Neutrophil (primary cell): ENCODE results near the gene EPG5.
"Not testable (repeated sequence)": the region's sequence is repeated elsewhere in the genome, so short reads cannot be mapped to it uniquely, and the experiment has no call there.

Experiments used
- H3K27ac ChIP-seq: fragments of 200-600 bp; sonication (generic); 2 replicates; pipeline ENCODE4 v1.5.1; 2016; ENCODE audit warnings: mild to moderate bottlenecking, moderate library complexity
- H3K27me3 ChIP-seq: fragments of 200-600 bp; sonication (generic); 2 replicates; pipeline ENCODE4 v1.6.0; 2016; ENCODE audit warnings: mild to moderate bottlenecking
- H3K36me3 ChIP-seq: fragments of 200-600 bp; sonication (generic); 2 replicates; pipeline ENCODE4 v1.5.1; 2017
- H3K4me1 ChIP-seq, 2 experiments: fragments of 200-600 bp in 1 of 2; sonication (generic) in 1 of 2; 1 replicate in 1 of 2; 2 replicates in 1 of 2; pipeline versions ENCODE4 v1.5.1 to v1.6.1; 2013 to 2016; ENCODE audit warnings: low read depth in 1 of 2, low read length in 1 of 2, mild to moderate bottlenecking in 1 of 2, moderate library complexity in 1 of 2; ENCODE audit not compliant: control insufficient read depth in 1 of 2, insufficient read depth in 1 of 2
- H3K4me3 ChIP-seq, 2 experiments: fragments of 200-600 bp in 1 of 2; sonication (generic) in 1 of 2; 1 replicate in 1 of 2; 2 replicates in 1 of 2; pipeline ENCODE4 v1.5.1; 2013 to 2016; ENCODE audit warnings: low read depth in 1 of 2, low read length in 1 of 2, mild to moderate bottlenecking in 1 of 2, moderate library complexity in 1 of 2
- H3K9me3 ChIP-seq: fragments of 200-600 bp; sonication (generic); 2 replicates; pipeline ENCODE4 v1.5.1; 2016
- TF ChIP-seq, protein P1 (sequence below): fragments of 200-600 bp; sonication (generic); IDR thresholded peaks from 2 replicates; pipeline ENCODE4 v1.5.1; 2016; ENCODE audit warnings: antibody characterized with exemption

The EPG5 gene

DNA sequence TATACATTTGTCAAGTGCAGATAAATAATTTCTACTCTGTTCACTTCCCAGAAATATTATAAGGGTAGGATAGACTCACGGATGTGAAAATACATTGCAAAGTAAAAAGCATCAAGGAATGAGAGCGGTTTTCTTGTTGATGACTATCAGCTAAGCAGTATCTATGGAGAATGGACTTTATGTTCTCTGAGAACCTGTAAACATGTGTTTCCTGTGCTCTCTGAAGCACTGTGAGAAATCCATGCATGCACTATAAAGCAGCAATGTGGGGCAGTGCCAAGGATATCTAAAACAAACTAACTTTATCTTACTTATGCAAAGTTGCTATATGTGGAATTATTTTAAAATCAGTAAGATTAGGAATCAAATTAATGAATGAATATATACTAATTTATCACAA is 146.1 kb downstream of the EPG5 start:
- Histone ChIP-seq H3K4me3 (no peak overlapping the region), H3K27ac (no peak overlapping the region), H3K4me1 (no peaks in the 10 kb centered on the region), H3K27me3 (peaks cover 9% of the 10 kb centered on the region), H3K9me3 (no peaks in the 10 kb centered on the region), H3K36me3 (no peaks in the 10 kb centered on the region)
- TF ChIP-seq, protein P1, sequence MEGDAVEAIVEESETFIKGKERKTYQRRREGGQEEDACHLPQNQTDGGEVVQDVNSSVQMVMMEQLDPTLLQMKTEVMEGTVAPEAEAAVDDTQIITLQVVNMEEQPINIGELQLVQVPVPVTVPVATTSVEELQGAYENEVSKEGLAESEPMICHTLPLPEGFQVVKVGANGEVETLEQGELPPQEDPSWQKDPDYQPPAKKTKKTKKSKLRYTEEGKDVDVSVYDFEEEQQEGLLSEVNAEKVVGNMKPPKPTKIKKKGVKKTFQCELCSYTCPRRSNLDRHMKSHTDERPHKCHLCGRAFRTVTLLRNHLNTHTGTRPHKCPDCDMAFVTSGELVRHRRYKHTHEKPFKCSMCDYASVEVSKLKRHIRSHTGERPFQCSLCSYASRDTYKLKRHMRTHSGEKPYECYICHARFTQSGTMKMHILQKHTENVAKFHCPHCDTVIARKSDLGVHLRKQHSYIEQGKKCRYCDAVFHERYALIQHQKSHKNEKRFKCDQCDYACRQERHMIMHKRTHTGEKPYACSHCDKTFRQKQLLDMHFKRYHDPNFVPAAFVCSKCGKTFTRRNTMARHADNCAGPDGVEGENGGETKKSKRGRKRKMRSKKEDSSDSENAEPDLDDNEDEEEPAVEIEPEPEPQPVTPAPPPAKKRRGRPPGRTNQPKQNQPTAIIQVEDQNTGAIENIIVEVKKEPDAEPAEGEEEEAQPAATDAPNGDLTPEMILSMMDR: no peak

GRCh38 chr18:45820106-45820745 is 146.9 kb downstream of the EPG5 start:
- H3K27ac ChIP-seq: no peak overlapping the region
- H3K4me1 ChIP-seq: no peaks in the 10 kb centered on the region
- no peaks in the 10 kb centered on the region for H3K9me3 ChIP-seq
- H3K27me3 ChIP-seq: peaks cover under 1% of the 10 kb centered on the region
- TF ChIP-seq, protein P1: no peak
- no peaks in the 10 kb centered on the region for H3K36me3 ChIP-seq
- no peak overlapping the region for H3K4me3 ChIP-seq

DNA sequence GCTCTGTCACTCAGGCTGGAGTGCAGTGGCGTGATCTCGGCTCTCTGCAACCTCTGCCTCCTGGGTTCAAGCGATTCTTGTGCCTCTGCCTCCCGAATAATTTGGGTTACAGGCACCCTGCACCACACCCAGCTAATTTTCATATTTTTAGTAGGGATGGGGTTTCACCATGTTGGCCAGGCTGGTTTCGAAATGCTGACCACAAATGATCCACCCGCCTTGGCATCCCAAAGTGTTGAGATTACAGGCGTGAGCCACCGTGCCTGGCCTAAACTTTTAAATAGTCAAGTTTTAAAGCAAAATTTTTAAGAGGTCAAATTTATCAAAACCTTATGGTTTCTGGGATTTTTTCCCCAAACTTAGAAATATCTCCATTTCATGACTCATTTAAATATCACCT is 148.4 kb downstream of the EPG5 start:
- H3K27ac ChIP-seq, H3K36me3 ChIP-seq, H3K4me3 ChIP-seq, H3K4me1 ChIP-seq, H3K27me3 ChIP-seq, H3K9me3 ChIP-seq: not testable (repeated sequence)

- Histone ChIP-seq H3K4me1 (no peaks in the 10 kb centered on the region), H3K36me3 (no peaks in the 10 kb centered on the region), H3K27ac (no peak overlapping the region), H3K27me3 (no peaks in the 10 kb centered on the region), H3K9me3 (no peaks in the 10 kb centered on the region), H3K4me3 (no peak overlapping the region)
- TF ChIP-seq, protein P1: no peak
Measured at GRCh38 chr18:45817543-45817942, 149.6 kb downstream of the EPG5 start.

DNA sequence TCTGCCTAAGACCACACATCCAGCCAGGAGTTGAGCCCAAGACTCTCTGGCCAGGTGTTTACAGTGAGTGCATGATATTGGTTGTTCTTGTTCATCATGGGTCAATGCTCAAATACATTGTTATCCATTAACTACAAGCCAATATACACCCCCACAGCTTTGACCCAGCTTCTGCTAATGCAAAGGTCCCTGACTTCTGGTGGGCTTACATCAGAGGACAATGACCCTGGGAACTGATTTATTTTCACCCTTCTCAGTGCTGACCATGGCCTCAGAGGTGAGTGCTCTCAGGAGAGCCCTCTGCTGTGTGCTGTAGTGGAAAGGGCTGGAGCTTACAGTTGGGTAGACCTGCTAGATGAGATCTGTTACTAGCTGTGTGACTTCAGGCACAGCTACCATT is 152.4 kb downstream of the EPG5 start:
- H3K36me3 ChIP-seq, H3K27me3 ChIP-seq, H3K9me3 ChIP-seq, H3K27ac ChIP-seq, H3K4me1 ChIP-seq, H3K4me3 ChIP-seq: not testable (repeated sequence)

- H3K27ac ChIP-seq, H3K4me3 ChIP-seq, H3K4me1 ChIP-seq, H3K36me3 ChIP-seq, H3K27me3 ChIP-seq, H3K9me3 ChIP-seq: not testable (repeated sequence)
Measured at GRCh38 chr18:45807144-45807543, 160.0 kb downstream of the EPG5 start.

GRCh38 chr18:45806226-45806625 is 160.9 kb downstream of the EPG5 start:
- H3K4me1 ChIP-seq: peaks cover 5% of the 10 kb centered on the region in 2 experiments
- no peaks in the 10 kb centered on the region for H3K36me3 ChIP-seq
- no peak overlapping the region for H3K27ac ChIP-seq
- H3K27me3 ChIP-seq: no peaks in the 10 kb centered on the region
- TF ChIP-seq, protein P1: no peak
- H3K4me3 ChIP-seq: no peak overlapping the region
- H3K9me3 ChIP-seq: no peaks in the 10 kb centered on the region
